HEK293T (cell line): ENCODE measurements around the gene BUB3.

Source experiments
- BHLHE40 ChIP-seq: fragments of 450-650 bp; IDR thresholded peaks from 2 replicates; pipeline ENCODE4 v1.6.1; 2016; ENCODE audit warnings: mild to moderate bottlenecking, moderate library complexity, borderline replicate concordance
- NFRKB ChIP-seq: fragments of 450-650 bp; IDR thresholded peaks from 2 replicates; pipeline ENCODE4 v1.6.1; 2016; ENCODE audit warnings: mild to moderate bottlenecking, moderate library complexity
- SP1 ChIP-seq: fragments of 450-650 bp; IDR thresholded peaks from 2 replicates; pipeline ENCODE4 v1.6.1; 2017
- SUZ12 ChIP-seq: fragments of 450-650 bp; IDR thresholded peaks from 2 replicates; pipeline ENCODE4 v1.6.1; 2016; ENCODE audit warnings: mild to moderate bottlenecking

GRCh38 chr10:123144697-123145541 lies 9.3 kb upstream of the BUB3 start:
- TF ChIP-seq NFRKB (no peak), SUZ12 (no peak), SP1 (no peak), BHLHE40 (no peak)
